GM12892 (cell line): ENCODE results near the gene MSH6.

Experiments used
- POLR2A ChIP-seq: IDR thresholded peaks from 2 replicates; pipeline ENCODE4 v1.6.1; 2011; ENCODE audit warnings: low read depth, low read length, control low read depth
- POLR2AphosphoS5 ChIP-seq: IDR thresholded peaks from 2 replicates; pipeline ENCODE4 v1.6.1; 2011; ENCODE audit warnings: low read depth, low read length, control low read depth

DNA sequence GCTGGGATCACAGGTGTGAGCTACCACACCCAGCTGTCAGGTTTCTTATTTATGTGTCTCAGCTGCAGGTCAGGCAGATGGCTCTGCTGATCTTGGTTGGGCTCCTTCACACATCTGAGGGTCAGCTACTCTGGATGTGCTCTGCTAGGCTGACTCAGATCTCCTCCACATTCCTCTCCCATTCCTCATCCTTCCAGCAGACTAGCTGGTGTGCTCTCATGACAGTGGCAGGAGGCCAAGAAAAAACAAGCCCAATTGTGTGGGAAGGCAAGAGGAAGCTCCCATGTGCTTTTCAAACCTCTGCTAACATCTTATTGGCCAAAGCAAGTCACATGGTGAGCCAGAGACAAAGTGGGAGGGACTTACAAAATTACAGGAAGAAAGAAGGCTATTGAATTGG, 11.7 kb upstream of the MSH6 start:
- TF ChIP-seq POLR2A (no peak), POLR2AphosphoS5 (no peak)
